Keratinocyte (primary cell): ENCODE results near the gene TIAM2.

Experiments used
- CTCF ChIP-seq, 3 experiments: IDR thresholded peaks in 1 of 3; conservative IDR thresholded peaks in 1 of 3; optimal IDR thresholded peaks in 1 of 3; 2 replicates in 2 of 3; 3 replicates in 1 of 3; pipeline versions ENCODE3 to v1.5.1; 2011; ENCODE audit warnings: low read length in 3 of 3, mild to moderate bottlenecking in 3 of 3, moderate library complexity in 2 of 3, control low read depth in 1 of 3, inconsistent platforms in 1 of 3; ENCODE audit not compliant: insufficient read depth in 2 of 3; ENCODE audit errors: extremely low read depth in 1 of 3
- EZH2 ChIP-seq: IDR thresholded peaks from one replicate; pipeline ENCODE4 v1.6.1; 2012; ENCODE audit warnings: inconsistent platforms, mild to moderate bottlenecking, low read length, moderate library complexity

GRCh38 chr6:155219299-155219698, 224.2 kb downstream of the TIAM2 start:
- TF ChIP-seq CTCF (optimal IDR thresholded peaks at IDR 0.05 in 1 of 3, IDR thresholded peaks at IDR 0.05 in 1 of 3, conservative IDR thresholded peaks at IDR 0.05 in 1 of 3; ENCODE audit: extremely low read depth in 1 of 3, insufficient read depth in 2 of 3, low read length in 3 of 3), result no peak
- no peak for TF ChIP-seq EZH2
